Measurements from ENCODE around the gene METTL13. TPM values are rescaled to one million over a fixed set of nuclear protein-coding genes. Genes with fewer than 3 reads are reported as not detected.

Gene METTL13
- polyA plus RNA-seq, 3 donors, result 8.8 to 18.5 (median 16.0) TPM

DNA sequence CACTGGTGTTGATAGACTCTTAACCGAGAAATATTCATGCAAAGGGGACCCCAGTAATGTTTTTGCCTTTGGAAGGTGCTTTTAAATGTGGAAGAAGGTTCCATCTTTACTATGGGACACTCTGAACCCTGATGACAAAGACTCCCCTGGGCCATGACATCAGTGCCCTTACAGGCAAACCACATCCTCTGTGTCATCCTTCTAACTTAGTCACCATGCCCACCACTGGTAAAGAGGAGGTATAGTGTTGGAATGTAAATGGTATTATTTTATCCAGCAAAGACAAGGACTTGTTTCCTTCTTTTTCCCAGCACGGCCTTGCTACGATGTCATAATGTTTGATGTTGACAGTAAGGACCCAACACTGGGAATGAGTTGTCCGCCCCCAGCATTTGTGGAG lies 12.6 kb downstream of the METTL13 start:
- H3K27me3 ChIP-seq (ENCODE audit: control insufficient read depth in 2 of 2, insufficient read depth in 2 of 2, low read length in 2 of 2), result no peaks in the 10 kb centered on the region
- peaks cover 0 to 2% (median 0%) of the 10 kb centered on the region in 3 donors for H3K27me3 Mint-ChIP-seq (ENCODE audit: low read depth in 3 of 3)
- H2AFZ ChIP-seq (ENCODE audit: insufficient read depth, low read depth, low read length, poor library complexity, severe bottlenecking), result no peak overlapping the region
- no peak overlapping the region for H3K4me2 ChIP-seq (replicated peaks; ENCODE audit: extremely low read depth, low read length, poor library complexity, severe bottlenecking)
- no peaks in the 10 kb centered on the region for H3K4me1 Mint-ChIP-seq
- H3K9me3 ChIP-seq (replicated peaks in 1 of 2; ENCODE audit: control insufficient read depth in 1 of 2, insufficient read depth in 1 of 2, low read length in 2 of 2), result no peaks in the 10 kb centered on the region
- H3K4me3 ChIP-seq (replicated peaks in 1 of 3; ENCODE audit: low read depth in 2 of 3, low read length in 3 of 3), result no peak overlapping the region
- H3K9me3 Mint-ChIP-seq, result no peaks in the 10 kb centered on the region
- WGBS (ENCODE audit: insufficient coverage), result 100% methylated on average over 1 of the region's 4 CpGs
- H4K20me1 ChIP-seq (ENCODE audit: insufficient read depth, low read length), result no peaks in the 10 kb centered on the region
- H3K27ac ChIP-seq (ENCODE audit: low read depth in 1 of 2, low read length in 2 of 2), result no peak overlapping the region
- TF ChIP-seq, protein P1, sequence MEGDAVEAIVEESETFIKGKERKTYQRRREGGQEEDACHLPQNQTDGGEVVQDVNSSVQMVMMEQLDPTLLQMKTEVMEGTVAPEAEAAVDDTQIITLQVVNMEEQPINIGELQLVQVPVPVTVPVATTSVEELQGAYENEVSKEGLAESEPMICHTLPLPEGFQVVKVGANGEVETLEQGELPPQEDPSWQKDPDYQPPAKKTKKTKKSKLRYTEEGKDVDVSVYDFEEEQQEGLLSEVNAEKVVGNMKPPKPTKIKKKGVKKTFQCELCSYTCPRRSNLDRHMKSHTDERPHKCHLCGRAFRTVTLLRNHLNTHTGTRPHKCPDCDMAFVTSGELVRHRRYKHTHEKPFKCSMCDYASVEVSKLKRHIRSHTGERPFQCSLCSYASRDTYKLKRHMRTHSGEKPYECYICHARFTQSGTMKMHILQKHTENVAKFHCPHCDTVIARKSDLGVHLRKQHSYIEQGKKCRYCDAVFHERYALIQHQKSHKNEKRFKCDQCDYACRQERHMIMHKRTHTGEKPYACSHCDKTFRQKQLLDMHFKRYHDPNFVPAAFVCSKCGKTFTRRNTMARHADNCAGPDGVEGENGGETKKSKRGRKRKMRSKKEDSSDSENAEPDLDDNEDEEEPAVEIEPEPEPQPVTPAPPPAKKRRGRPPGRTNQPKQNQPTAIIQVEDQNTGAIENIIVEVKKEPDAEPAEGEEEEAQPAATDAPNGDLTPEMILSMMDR (IDR thresholded peaks at IDR 0.05), result no peak
- peak overlapping the region in 1 of 7 donors; percentile 42 for H3K27ac Mint-ChIP-seq
- H3K36me3 ChIP-seq (replicated peaks in 1 of 2; ENCODE audit: control insufficient read depth in 1 of 2, insufficient read depth in 2 of 2, low read length in 2 of 2), result peaks cover 94 to 100% of the 10 kb centered on the region in 2 donors
- peak in 1 of 3 donors; percentile 19 for DNase-seq
- no peak overlapping the region for H3K4me3 Mint-ChIP-seq
- H3K36me3 Mint-ChIP-seq, result peaks cover 82 to 96% of the 10 kb centered on the region in 2 donors
- no peaks in the 10 kb centered on the region for H3K4me1 ChIP-seq (ENCODE audit: control insufficient read depth in 1 of 2, insufficient read depth in 2 of 2, low read length in 2 of 2)
- H3K9ac ChIP-seq (ENCODE audit: insufficient read depth, low read length, poor library complexity, severe bottlenecking), result no peak overlapping the region
- peaks cover 4% of the 10 kb centered on the region for H3K79me2 ChIP-seq (ENCODE audit: insufficient read depth, low read length)
- intact Hi-C loops (cut with micrococcal nuclease), result no loop called here

DNA sequence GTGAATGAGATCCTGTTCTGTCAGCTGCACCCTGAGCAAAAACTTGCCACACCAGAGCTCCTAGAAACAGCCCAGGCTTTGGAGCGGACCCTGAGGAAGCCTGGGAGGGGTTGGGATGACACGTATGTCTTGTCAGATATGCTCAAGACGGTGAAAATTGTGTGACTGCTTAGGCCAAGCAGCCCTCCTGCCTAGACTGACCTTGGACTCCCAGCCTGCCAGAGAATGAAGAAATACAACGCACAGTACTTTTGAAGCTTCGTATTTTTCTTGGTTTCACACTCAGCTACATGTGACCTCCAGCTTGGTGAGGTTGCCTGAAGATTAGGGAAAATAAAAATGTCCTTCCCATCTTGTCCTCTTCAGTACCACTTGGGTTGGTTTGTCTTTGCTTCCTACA lies 15.1 kb downstream of the METTL13 start:
- TF ChIP-seq, protein P1 (IDR thresholded peaks at IDR 0.05), result no peak
- no peak for DNase-seq
- Histone ChIP-seq H3K79me2 (ENCODE audit: insufficient read depth, low read length) (no peaks in the 10 kb centered on the region), H3K4me1 (ENCODE audit: control insufficient read depth in 1 of 2, insufficient read depth in 2 of 2, low read length in 2 of 2) (no peaks in the 10 kb centered on the region), H3K9me3 (replicated peaks in 1 of 2; ENCODE audit: control insufficient read depth in 1 of 2, insufficient read depth in 1 of 2, low read length in 2 of 2) (no peaks in the 10 kb centered on the region), H4K20me1 (ENCODE audit: insufficient read depth, low read length) (no peaks in the 10 kb centered on the region), H3K4me3 (replicated peaks in 1 of 3; ENCODE audit: low read depth in 2 of 3, low read length in 3 of 3) (no peak overlapping the region), H3K36me3 (replicated peaks in 1 of 2; ENCODE audit: control insufficient read depth in 1 of 2, insufficient read depth in 2 of 2, low read length in 2 of 2) (peaks cover 68 to 90% of the 10 kb centered on the region in 2 donors), H3K4me2 (replicated peaks; ENCODE audit: extremely low read depth, low read length, poor library complexity, severe bottlenecking) (no peak overlapping the region), H3K9ac (ENCODE audit: insufficient read depth, low read length, poor library complexity, severe bottlenecking) (no peak overlapping the region), H3K27me3 (ENCODE audit: control insufficient read depth in 2 of 2, insufficient read depth in 2 of 2, low read length in 2 of 2) (no peaks in the 10 kb centered on the region), H2AFZ (ENCODE audit: insufficient read depth, low read depth, low read length, poor library complexity, severe bottlenecking) (no peak overlapping the region), H3K27ac (ENCODE audit: low read depth in 1 of 2, low read length in 2 of 2) (no peak overlapping the region)
- Mint-ChIP-seq H3K4me3 (no peak overlapping the region), H3K27me3 (ENCODE audit: low read depth in 3 of 3) (peaks cover 0 to 2% (median 0%) of the 10 kb centered on the region in 3 donors), H3K9me3 (no peaks in the 10 kb centered on the region), H3K27ac (peak overlapping the region in 1 of 7 donors; percentile 28), H3K36me3 (peaks cover 61 to 80% of the 10 kb centered on the region in 2 donors), H3K4me1 (peaks cover 4% of the 10 kb centered on the region)
- WGBS (ENCODE audit: insufficient coverage), result 100% methylated on average over 4 of the region's 5 CpGs
- intact Hi-C loops (cut with micrococcal nuclease), result no loop called here

Measured in CD14-positive monocyte (primary cell).